K562 (cell line): Measurements from ENCODE around the gene ALCAM. TPM values are rescaled to one million over a fixed set of nuclear protein-coding genes. Genes with fewer than 3 reads are reported as not detected.

Experiments
- C11orf30 ChIP-seq: fragments of 450-650 bp; IDR thresholded peaks from 2 replicates; pipeline ENCODE4 v1.6.1; 2016; ENCODE audit warnings: low read depth, mild to moderate bottlenecking
- CCNT2 ChIP-seq: IDR thresholded peaks from 2 replicates; pipeline ENCODE4 v1.6.1; 2011; ENCODE audit warnings: borderline replicate concordance, low read depth, mild to moderate bottlenecking, moderate library complexity, mixed read lengths, low read length; ENCODE audit not compliant: insufficient read length; ENCODE audit errors: extremely low read depth
- DMBX1 ChIP-seq: fragments of 250-450 bp; sonication (Bioruptor Pico); IDR thresholded peaks from 2 replicates; pipeline ENCODE4 v1.8.0; 2022; ENCODE audit warnings: inconsistent platforms, mild to moderate bottlenecking, moderate library complexity, borderline replicate concordance
- ILK ChIP-seq: fragments of 450-650 bp; IDR thresholded peaks from 2 replicates; pipeline ENCODE4 v1.6.1; 2016; ENCODE audit warnings: missing genetic modification characterization, low read depth, mild to moderate bottlenecking, missing compliant biosample characterization, moderate library complexity, borderline replicate concordance
- MAFK ChIP-seq: IDR thresholded peaks from 2 replicates; pipeline ENCODE4 v1.6.1; 2011; ENCODE audit warnings: low read length, improper control_type of control experiment
- RB1 ChIP-seq: fragments of 450-650 bp; IDR thresholded peaks from 2 replicates; pipeline ENCODE4 v1.6.1; 2017; ENCODE audit warnings: low read depth, mild to moderate bottlenecking
- RBM15 ChIP-seq: fragments of 200-400 bp; formaldehyde crosslinking; IDR thresholded peaks from 2 replicates; pipeline ENCODE4 v1.6.1; 2018; ENCODE audit warnings: mild to moderate bottlenecking, low read length, moderate library complexity; ENCODE audit not compliant: insufficient read depth
- RCOR1 ChIP-seq, 2 experiments: IDR thresholded peaks; 2 replicates each; pipeline ENCODE4 v1.6.1; 2012; ENCODE audit warnings: low read depth in 2 of 2, low read length in 2 of 2, borderline replicate concordance in 1 of 2, improper control_type of control experiment in 1 of 2
- RUNX1 ChIP-seq: sonication (generic); IDR thresholded peaks from 2 replicates; pipeline ENCODE4 v1.6.1; 2016; ENCODE audit warnings: antibody characterized with exemption, low read depth
- SNRNP70 ChIP-seq: fragments of 200-400 bp; formaldehyde crosslinking; optimal IDR thresholded peaks from 2 replicates; pipeline ENCODE3; 2017; ENCODE audit warnings: low read depth, low read length
- SRF ChIP-seq, 2 experiments: fragments of 250-450, 450-650 bp in 1 of 2; sonication (Bioruptor Pico) in 1 of 2; sonication (generic) in 1 of 2; formaldehyde crosslinking; IDR thresholded peaks; 2 replicates each; pipeline versions ENCODE4 v1.5.0 to v1.5.1; 2020 to 2022; ENCODE audit warnings: mild to moderate bottlenecking in 1 of 2, missing genetic modification reagents in 1 of 2
- SUPT5H ChIP-seq: fragments of 450-650 bp; IDR thresholded peaks from 2 replicates; pipeline ENCODE4 v1.6.1; 2016
- TAF15 ChIP-seq: fragments of 200-400 bp; formaldehyde crosslinking; IDR thresholded peaks from 2 replicates; pipeline ENCODE4 v1.6.1; 2017; ENCODE audit warnings: mild to moderate bottlenecking, low read depth, low read length, moderate library complexity
- ZNF217 ChIP-seq: sonication (generic); formaldehyde crosslinking; IDR thresholded peaks from 2 replicates; pipeline ENCODE4 v1.8.0; 2022; ENCODE audit warnings: mild to moderate bottlenecking, missing genetic modification reagents
- ZNF239 ChIP-seq: fragments of 250-450 bp; sonication (Bioruptor Pico); IDR thresholded peaks from 2 replicates; pipeline ENCODE4 v1.4.0; 2020; ENCODE audit warnings: mild to moderate bottlenecking
- ZNF311 ChIP-seq: fragments of 250-450 bp; sonication (Bioruptor Pico); IDR thresholded peaks from 2 replicates; pipeline ENCODE4 v1.4.0; 2020; ENCODE audit warnings: mild to moderate bottlenecking, moderate library complexity
- polyA plus RNA-seq, 8 experiments: library from polyadenylated mRNA; depleted of rRNA in 4 of 8; stranded (reverse) in 5 of 8; unstranded in 3 of 8; fragments of >200 nt; fragmentation: Nextera tagmentation in 2 of 8; fragmentation: Illumina TruSeq in 1 of 8; extraction: Ambion mirVana in 2 of 8; extraction: Trizol in 1 of 8; gene quantifications; 2 replicates each; pipeline versions ENCODE4 v1.2.1 to v1.2.3, GENCODE V29; 2011 to 2014; ENCODE audit warnings: inconsistent platforms in 1 of 8, missing spikeins in 1 of 8
- total RNA-seq, 7 experiments: library from RNA; depleted of rRNA in 6 of 7; stranded (reverse); fragments of >200 nt in 6 of 7; fragmentation: Illumina TruSeq in 2 of 7; extraction: Trizol in 2 of 7; gene quantifications; 2 replicates each; pipeline versions ENCODE4 v1.2.1 to v1.2.3, GENCODE V29; 2011 to 2021; ENCODE audit warnings: low replicate concordance in 1 of 7
- TF ChIP-seq, protein P1 (sequence below): fragments of 250-450 bp; sonication (Bioruptor Pico); IDR thresholded peaks from 2 replicates; pipeline ENCODE4 v1.8.0; 2021; ENCODE audit warnings: moderate library complexity, mild to moderate bottlenecking, inconsistent platforms
- TF ChIP-seq, protein P2 (sequence below): fragments of 250-450 bp; sonication (Bioruptor Pico); IDR thresholded peaks from 2 replicates; pipeline ENCODE4 v1.4.0; 2020; ENCODE audit warnings: mild to moderate bottlenecking
- TF ChIP-seq, protein P3 (sequence below): fragments of 450-650 bp; IDR thresholded peaks from 2 replicates; pipeline ENCODE4 v1.6.1; 2017; ENCODE audit warnings: antibody characterized with exemption
- TF ChIP-seq, protein P4 (sequence below): fragments of 450-650 bp; IDR thresholded peaks from 2 replicates; pipeline ENCODE4 v1.6.1; 2016; ENCODE audit warnings: low read depth, mild to moderate bottlenecking, moderate library complexity
- TF ChIP-seq, protein P5 (sequence below): sonication (generic); formaldehyde crosslinking; IDR thresholded peaks from 2 replicates; pipeline ENCODE4 v1.8.1; 2023; ENCODE audit warnings: mild to moderate bottlenecking, missing genetic modification reagents

Gene ALCAM
- total and polyA plus RNA-seq, 9 of the 15 experiments (the other 6 are each of a cell fraction or from before 2014, with no cell fraction given) = 0.03 to 0.98 (median 0.14) TPM; not detected in 1

DNA sequence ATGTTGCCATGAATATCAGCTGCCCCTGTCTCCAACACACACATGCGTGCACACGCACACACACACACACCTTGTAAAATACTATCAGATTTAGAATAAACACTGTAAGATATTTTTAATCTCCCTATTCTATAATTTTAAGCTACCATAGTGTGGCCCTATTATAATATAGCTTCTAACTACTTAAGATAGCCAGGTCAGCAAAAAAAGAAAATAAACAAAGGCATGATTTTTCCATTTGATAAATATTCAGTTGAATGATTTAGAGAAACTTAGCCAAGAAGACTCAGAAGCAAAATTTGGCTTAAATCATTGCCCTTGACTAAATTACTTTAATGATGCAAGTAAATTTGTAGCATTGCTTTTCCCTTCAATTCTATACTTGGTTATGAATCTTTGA is 162.2 kb downstream of the ALCAM start (continued):
- TF ChIP-seq, protein P1, sequence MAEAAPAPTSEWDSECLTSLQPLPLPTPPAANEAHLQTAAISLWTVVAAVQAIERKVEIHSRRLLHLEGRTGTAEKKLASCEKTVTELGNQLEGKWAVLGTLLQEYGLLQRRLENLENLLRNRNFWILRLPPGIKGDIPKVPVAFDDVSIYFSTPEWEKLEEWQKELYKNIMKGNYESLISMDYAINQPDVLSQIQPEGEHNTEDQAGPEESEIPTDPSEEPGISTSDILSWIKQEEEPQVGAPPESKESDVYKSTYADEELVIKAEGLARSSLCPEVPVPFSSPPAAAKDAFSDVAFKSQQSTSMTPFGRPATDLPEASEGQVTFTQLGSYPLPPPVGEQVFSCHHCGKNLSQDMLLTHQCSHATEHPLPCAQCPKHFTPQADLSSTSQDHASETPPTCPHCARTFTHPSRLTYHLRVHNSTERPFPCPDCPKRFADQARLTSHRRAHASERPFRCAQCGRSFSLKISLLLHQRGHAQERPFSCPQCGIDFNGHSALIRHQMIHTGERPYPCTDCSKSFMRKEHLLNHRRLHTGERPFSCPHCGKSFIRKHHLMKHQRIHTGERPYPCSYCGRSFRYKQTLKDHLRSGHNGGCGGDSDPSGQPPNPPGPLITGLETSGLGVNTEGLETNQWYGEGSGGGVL (CRISPR knock-in tag) = no peak
- no peak for TF ChIP-seq DMBX1 (CRISPR knock-in tag)
- TF ChIP-seq SUPT5H = no peak
- TF ChIP-seq, protein P2, sequence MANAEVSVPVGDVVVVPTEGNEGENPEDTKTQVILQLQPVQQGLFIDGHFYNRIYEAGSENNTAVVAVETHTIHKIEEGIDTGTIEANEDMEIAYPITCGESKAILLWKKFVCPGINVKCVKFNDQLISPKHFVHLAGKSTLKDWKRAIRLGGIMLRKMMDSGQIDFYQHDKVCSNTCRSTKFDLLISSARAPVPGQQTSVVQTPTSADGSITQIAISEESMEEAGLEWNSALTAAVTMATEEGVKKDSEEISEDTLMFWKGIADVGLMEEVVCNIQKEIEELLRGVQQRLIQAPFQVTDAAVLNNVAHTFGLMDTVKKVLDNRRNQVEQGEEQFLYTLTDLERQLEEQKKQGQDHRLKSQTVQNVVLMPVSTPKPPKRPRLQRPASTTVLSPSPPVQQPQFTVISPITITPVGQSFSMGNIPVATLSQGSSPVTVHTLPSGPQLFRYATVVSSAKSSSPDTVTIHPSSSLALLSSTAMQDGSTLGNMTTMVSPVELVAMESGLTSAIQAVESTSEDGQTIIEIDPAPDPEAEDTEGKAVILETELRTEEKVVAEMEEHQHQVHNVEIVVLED (CRISPR knock-in tag) = no peak
- peak; percentile 37; the same call in 1 of the 2 replicates for TF ChIP-seq MAFK
- TF ChIP-seq ILK (tag) = no peak
- TF ChIP-seq, protein P3, sequence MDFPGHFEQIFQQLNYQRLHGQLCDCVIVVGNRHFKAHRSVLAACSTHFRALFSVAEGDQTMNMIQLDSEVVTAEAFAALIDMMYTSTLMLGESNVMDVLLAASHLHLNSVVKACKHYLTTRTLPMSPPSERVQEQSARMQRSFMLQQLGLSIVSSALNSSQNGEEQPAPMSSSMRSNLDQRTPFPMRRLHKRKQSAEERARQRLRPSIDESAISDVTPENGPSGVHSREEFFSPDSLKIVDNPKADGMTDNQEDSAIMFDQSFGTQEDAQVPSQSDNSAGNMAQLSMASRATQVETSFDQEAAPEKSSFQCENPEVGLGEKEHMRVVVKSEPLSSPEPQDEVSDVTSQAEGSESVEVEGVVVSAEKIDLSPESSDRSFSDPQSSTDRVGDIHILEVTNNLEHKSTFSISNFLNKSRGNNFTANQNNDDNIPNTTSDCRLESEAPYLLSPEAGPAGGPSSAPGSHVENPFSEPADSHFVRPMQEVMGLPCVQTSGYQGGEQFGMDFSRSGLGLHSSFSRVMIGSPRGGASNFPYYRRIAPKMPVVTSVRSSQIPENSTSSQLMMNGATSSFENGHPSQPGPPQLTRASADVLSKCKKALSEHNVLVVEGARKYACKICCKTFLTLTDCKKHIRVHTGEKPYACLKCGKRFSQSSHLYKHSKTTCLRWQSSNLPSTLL = no peak
- TF ChIP-seq RBM15 = no peak
- TF ChIP-seq, protein P4, sequence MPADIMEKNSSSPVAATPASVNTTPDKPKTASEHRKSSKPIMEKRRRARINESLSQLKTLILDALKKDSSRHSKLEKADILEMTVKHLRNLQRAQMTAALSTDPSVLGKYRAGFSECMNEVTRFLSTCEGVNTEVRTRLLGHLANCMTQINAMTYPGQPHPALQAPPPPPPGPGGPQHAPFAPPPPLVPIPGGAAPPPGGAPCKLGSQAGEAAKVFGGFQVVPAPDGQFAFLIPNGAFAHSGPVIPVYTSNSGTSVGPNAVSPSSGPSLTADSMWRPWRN = no peak
- no peak for TF ChIP-seq RUNX1
- TF ChIP-seq ZNF311 (CRISPR knock-in tag) = no peak
- no peak for TF ChIP-seq SNRNP70
- no peak for TF ChIP-seq ZNF239 (CRISPR knock-in tag)
- TF ChIP-seq TAF15 = no peak
- no peak for TF ChIP-seq SRF (CRISPR knock-in tag; IDR thresholded peaks at IDR 0.05)
- no peak for TF ChIP-seq CCNT2
- no peak for TF ChIP-seq ZNF217 (CRISPR knock-in tag)
- no peak for TF ChIP-seq RCOR1 (IDR thresholded peaks at IDR 0.05; ENCODE audit: borderline replicate concordance in 1 of 2, low read depth in 2 of 2, low read length in 2 of 2)
- TF ChIP-seq RB1 = no peak
- peak; percentile 30; the same call in 1 of the 2 replicates for TF ChIP-seq C11orf30
- TF ChIP-seq, protein P5, sequence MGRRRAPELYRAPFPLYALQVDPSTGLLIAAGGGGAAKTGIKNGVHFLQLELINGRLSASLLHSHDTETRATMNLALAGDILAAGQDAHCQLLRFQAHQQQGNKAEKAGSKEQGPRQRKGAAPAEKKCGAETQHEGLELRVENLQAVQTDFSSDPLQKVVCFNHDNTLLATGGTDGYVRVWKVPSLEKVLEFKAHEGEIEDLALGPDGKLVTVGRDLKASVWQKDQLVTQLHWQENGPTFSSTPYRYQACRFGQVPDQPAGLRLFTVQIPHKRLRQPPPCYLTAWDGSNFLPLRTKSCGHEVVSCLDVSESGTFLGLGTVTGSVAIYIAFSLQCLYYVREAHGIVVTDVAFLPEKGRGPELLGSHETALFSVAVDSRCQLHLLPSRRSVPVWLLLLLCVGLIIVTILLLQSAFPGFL = no peak
- TF ChIP-seq, all 486 proteins: peak for 5
